ENCODE data around the gene GNAI3.

GRCh38 chr1:109521002-109521951, 27.1 kb upstream of the GNAI3 start:
- TF ChIP-seq POLR2A (IDR thresholded peaks at IDR 0.05) = no peak
- TF ChIP-seq, protein P1, sequence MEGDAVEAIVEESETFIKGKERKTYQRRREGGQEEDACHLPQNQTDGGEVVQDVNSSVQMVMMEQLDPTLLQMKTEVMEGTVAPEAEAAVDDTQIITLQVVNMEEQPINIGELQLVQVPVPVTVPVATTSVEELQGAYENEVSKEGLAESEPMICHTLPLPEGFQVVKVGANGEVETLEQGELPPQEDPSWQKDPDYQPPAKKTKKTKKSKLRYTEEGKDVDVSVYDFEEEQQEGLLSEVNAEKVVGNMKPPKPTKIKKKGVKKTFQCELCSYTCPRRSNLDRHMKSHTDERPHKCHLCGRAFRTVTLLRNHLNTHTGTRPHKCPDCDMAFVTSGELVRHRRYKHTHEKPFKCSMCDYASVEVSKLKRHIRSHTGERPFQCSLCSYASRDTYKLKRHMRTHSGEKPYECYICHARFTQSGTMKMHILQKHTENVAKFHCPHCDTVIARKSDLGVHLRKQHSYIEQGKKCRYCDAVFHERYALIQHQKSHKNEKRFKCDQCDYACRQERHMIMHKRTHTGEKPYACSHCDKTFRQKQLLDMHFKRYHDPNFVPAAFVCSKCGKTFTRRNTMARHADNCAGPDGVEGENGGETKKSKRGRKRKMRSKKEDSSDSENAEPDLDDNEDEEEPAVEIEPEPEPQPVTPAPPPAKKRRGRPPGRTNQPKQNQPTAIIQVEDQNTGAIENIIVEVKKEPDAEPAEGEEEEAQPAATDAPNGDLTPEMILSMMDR (IDR thresholded peaks at IDR 0.05) = no peak

All from heart left ventricle (tissue), 13 donors.